ENCODE results near the gene UBP1. TPM values are rescaled to one million over a fixed set of nuclear protein-coding genes. Genes with fewer than 3 reads are reported as not detected.

The UBP1 gene
- total and polyA plus RNA-seq, 2 donors (not counting 1 experiment from before 2014, with no cell fraction given): 50.7 to 75.4 TPM

DNA sequence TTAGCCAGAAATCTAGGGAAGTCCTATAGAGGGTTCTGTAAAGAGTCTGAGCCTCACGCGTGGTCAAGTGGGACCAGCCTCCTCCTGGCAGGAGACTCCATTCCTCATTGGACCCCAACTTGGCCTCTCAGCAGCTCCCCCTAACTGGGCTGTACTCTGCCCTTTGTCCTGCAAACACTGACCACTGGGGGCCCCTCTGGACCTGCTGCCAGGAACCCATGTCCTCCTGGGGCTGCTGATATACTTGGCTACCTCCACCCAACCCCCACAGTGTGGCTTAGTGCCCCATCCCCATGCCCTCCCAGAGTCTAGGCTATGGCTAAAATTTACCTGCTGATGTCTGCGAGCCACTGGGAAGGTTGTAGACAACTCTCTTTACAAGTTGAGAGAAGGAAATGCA, 62.7 kb downstream of the UBP1 start:
- ChIA-PET CTCF (no interaction called here), POLR2A (no interaction called here)
- no peak overlapping the region for H3K4me3 Mint-ChIP-seq
- peaks cover 0 to 3% (median 0%) of the 10 kb centered on the region in 4 experiments for H3K27me3 ChIP-seq (replicated peaks in 1 of 4; ENCODE audit: control extremely low read depth in 1 of 4, control insufficient read depth in 3 of 4, insufficient read depth in 4 of 4, low read length in 3 of 4)
- intact Hi-C loops (cut with micrococcal nuclease): no loop called here
- no peak overlapping the region for H3K27ac Mint-ChIP-seq
- H3K4me1 ChIP-seq (ENCODE audit: control insufficient read depth in 2 of 2, insufficient read depth in 2 of 2, low read length in 2 of 2): peaks cover 3 to 6% of the 10 kb centered on the region in 2 donors
- no peaks in the 10 kb centered on the region for H4K20me1 ChIP-seq (ENCODE audit: control insufficient read depth, insufficient read depth, low read length, poor library complexity, severe bottlenecking)
- H3K9me3 ChIP-seq (ENCODE audit: control extremely low read depth in 1 of 3, control insufficient read depth in 2 of 3, insufficient read depth in 1 of 3, low read length in 2 of 3): no peaks in the 10 kb centered on the region
- DNase-seq (no peak), ATAC-seq (ENCODE audit: low read depth) (no peak)
- H3K9ac ChIP-seq (ENCODE audit: low read length): no peak overlapping the region
- H3K4me1 Mint-ChIP-seq: peaks cover 1% of the 10 kb centered on the region
- H3K27me3 Mint-ChIP-seq: peaks cover 4% of the 10 kb centered on the region
- H3K9me3 Mint-ChIP-seq (ENCODE audit: insufficient read depth): no peaks in the 10 kb centered on the region
- no peaks in the 10 kb centered on the region for H3K36me3 ChIP-seq (replicated peaks in 1 of 2; ENCODE audit: control extremely low read depth in 1 of 2, control insufficient read depth in 1 of 2, extremely low read depth in 1 of 2, insufficient read depth in 2 of 2, low read length in 1 of 2)
- no peak overlapping the region for H3K4me2 ChIP-seq (replicated peaks; ENCODE audit: low read depth, low read length, poor library complexity, severe bottlenecking)
- H3K27ac ChIP-seq (ENCODE audit: low read length in 2 of 2): no peak overlapping the region
- no peak overlapping the region for H2AFZ ChIP-seq (ENCODE audit: insufficient read depth, low read depth, low read length, poor library complexity, severe bottlenecking)
- TF ChIP-seq, protein P1, sequence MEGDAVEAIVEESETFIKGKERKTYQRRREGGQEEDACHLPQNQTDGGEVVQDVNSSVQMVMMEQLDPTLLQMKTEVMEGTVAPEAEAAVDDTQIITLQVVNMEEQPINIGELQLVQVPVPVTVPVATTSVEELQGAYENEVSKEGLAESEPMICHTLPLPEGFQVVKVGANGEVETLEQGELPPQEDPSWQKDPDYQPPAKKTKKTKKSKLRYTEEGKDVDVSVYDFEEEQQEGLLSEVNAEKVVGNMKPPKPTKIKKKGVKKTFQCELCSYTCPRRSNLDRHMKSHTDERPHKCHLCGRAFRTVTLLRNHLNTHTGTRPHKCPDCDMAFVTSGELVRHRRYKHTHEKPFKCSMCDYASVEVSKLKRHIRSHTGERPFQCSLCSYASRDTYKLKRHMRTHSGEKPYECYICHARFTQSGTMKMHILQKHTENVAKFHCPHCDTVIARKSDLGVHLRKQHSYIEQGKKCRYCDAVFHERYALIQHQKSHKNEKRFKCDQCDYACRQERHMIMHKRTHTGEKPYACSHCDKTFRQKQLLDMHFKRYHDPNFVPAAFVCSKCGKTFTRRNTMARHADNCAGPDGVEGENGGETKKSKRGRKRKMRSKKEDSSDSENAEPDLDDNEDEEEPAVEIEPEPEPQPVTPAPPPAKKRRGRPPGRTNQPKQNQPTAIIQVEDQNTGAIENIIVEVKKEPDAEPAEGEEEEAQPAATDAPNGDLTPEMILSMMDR (IDR thresholded peaks at IDR 0.05): no peak
- no peak for TF ChIP-seq EZH2 (IDR thresholded peaks at IDR 0.05; ENCODE audit: borderline replicate concordance, insufficient read depth, low read depth, low read length, poor library complexity, severe bottlenecking)
- H3K4me3 ChIP-seq (ENCODE audit: control extremely low read depth in 1 of 5, extremely low read depth in 1 of 5, insufficient read depth in 1 of 5, low read depth in 2 of 5, low read length in 4 of 5): no peak overlapping the region
- H3K79me2 ChIP-seq (ENCODE audit: control insufficient read depth, insufficient read depth, low read length): no peaks in the 10 kb centered on the region
- 60% methylated on average over 1 of the region's 3 CpGs for WGBS (ENCODE audit: insufficient coverage)

DNA sequence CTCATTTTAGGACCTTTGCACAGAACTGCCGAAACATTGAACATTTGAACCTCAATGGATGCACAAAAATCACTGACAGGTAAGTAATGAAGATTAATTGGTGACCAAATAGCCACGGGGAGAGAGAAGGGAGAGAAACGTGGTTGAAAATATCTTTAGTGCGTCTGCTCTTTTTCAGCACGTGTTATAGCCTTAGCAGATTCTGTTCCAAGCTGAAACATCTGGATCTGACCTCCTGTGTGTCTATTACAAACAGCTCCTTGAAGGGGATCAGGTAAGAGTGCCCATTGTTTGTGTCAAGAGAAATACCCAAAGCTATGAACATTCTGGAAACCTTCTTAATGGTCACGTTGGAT, 67.1 kb downstream of the UBP1 start:
- Histone ChIP-seq H3K36me3 (replicated peaks in 1 of 2; ENCODE audit: control extremely low read depth in 1 of 2, control insufficient read depth in 1 of 2, extremely low read depth in 1 of 2, insufficient read depth in 2 of 2, low read length in 1 of 2) (no peaks in the 10 kb centered on the region), H3K79me2 (ENCODE audit: control insufficient read depth, insufficient read depth, low read length) (no peaks in the 10 kb centered on the region), H3K4me1 (ENCODE audit: control insufficient read depth in 2 of 2, insufficient read depth in 2 of 2, low read length in 2 of 2) (peaks cover 4 to 6% of the 10 kb centered on the region in 2 donors), H3K4me2 (replicated peaks; ENCODE audit: low read depth, low read length, poor library complexity, severe bottlenecking) (no peak overlapping the region), H3K27me3 (replicated peaks in 1 of 4; ENCODE audit: control extremely low read depth in 1 of 4, control insufficient read depth in 3 of 4, insufficient read depth in 4 of 4, low read length in 3 of 4) (peaks cover 0 to 5% (median 1%) of the 10 kb centered on the region in 4 experiments), H3K4me3 (ENCODE audit: control extremely low read depth in 1 of 5, extremely low read depth in 1 of 5, insufficient read depth in 1 of 5, low read depth in 2 of 5, low read length in 4 of 5) (no peak overlapping the region), H3K9me3 (ENCODE audit: control extremely low read depth in 1 of 3, control insufficient read depth in 2 of 3, insufficient read depth in 1 of 3, low read length in 2 of 3) (no peaks in the 10 kb centered on the region), H3K9ac (ENCODE audit: low read length) (no peak overlapping the region), H2AFZ (ENCODE audit: insufficient read depth, low read depth, low read length, poor library complexity, severe bottlenecking) (peak overlapping the region; percentile 23), H3K27ac (ENCODE audit: low read length in 2 of 2) (no peak overlapping the region), H4K20me1 (ENCODE audit: control insufficient read depth, insufficient read depth, low read length, poor library complexity, severe bottlenecking) (no peaks in the 10 kb centered on the region)
- peaks cover 3% of the 10 kb centered on the region for H3K9me3 Mint-ChIP-seq (ENCODE audit: insufficient read depth)
- WGBS (ENCODE audit: insufficient coverage): 50% methylated on average over 6 of the region's 6 CpGs
- H3K4me3 Mint-ChIP-seq: no peak overlapping the region
- TF ChIP-seq EZH2 (IDR thresholded peaks at IDR 0.05; ENCODE audit: borderline replicate concordance, insufficient read depth, low read depth, low read length, poor library complexity, severe bottlenecking): no peak
- TF ChIP-seq, protein P1 (IDR thresholded peaks at IDR 0.05): peak; percentile 46
- ATAC-seq (ENCODE audit: low read depth) (no peak), DNase-seq (no peak)
- peaks cover 20% of the 10 kb centered on the region for H3K27me3 Mint-ChIP-seq
- peaks cover 3% of the 10 kb centered on the region for H3K4me1 Mint-ChIP-seq
- ChIA-PET POLR2A (no interaction called here), CTCF (interaction anchor here (0.6 to 5.1 kb wide), 41 partner anchors 9 to 859 kb away, joined by 3 to 138 read pairs (median 4); partner anchors contain the start of gene PDCD6IP)
- H3K27ac Mint-ChIP-seq: no peak overlapping the region
- intact Hi-C loops (cut with micrococcal nuclease): no loop called here
